ENCODE measurements around the gene HAUS5.
"Not testable (repeated sequence)": the region's sequence is repeated elsewhere in the genome, so short reads cannot be mapped to it uniquely, and the experiment has no call there.

The HAUS5 gene, protein sequence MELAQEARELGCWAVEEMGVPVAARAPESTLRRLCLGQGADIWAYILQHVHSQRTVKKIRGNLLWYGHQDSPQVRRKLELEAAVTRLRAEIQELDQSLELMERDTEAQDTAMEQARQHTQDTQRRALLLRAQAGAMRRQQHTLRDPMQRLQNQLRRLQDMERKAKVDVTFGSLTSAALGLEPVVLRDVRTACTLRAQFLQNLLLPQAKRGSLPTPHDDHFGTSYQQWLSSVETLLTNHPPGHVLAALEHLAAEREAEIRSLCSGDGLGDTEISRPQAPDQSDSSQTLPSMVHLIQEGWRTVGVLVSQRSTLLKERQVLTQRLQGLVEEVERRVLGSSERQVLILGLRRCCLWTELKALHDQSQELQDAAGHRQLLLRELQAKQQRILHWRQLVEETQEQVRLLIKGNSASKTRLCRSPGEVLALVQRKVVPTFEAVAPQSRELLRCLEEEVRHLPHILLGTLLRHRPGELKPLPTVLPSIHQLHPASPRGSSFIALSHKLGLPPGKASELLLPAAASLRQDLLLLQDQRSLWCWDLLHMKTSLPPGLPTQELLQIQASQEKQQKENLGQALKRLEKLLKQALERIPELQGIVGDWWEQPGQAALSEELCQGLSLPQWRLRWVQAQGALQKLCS

DNA sequence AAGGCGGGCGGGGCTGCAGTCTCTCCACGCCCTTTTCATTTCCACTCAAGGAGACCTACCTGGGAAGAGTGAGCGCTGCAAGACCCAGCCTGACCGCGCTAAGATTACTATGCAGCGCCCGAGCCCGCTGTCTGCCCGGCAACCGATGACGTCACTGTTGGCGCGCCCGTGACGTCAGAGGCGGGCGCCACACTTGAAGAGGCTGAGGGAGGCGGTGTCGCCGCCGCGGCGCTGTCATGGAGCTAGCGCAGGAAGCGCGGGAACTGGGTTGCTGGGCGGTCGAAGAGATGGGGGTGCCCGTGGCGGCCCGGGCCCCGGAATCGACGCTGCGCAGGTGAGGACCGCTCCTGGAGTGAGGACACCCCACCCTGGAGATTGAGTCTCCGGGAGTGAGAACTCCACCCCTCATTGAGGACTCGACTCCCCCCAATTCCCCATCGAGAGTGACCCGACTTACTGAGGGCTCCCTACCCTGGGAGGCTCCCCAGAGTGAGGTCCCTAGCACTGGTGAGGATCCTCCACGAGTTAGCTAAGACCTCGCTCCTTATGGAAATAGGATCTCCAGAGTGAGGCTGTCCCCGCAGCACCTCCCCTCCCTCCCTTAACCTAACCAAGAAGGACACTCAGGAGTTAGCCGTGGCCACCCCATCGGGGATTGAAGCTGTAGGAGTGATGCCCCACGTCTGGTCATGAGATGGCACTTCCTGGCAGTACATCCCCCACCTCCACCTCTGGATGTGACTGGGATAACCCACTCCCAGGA, at the start of gene HAUS5:
TSS of gene HAUS5 (plus strand) at position 177 of the 763 bp plus-strand sequence. CDS start at position 237, 60 bp downstream.
- DNase-seq (ENCODE audit: low read depth in 2 of 2): peak; percentile 91 to 94

DNA sequence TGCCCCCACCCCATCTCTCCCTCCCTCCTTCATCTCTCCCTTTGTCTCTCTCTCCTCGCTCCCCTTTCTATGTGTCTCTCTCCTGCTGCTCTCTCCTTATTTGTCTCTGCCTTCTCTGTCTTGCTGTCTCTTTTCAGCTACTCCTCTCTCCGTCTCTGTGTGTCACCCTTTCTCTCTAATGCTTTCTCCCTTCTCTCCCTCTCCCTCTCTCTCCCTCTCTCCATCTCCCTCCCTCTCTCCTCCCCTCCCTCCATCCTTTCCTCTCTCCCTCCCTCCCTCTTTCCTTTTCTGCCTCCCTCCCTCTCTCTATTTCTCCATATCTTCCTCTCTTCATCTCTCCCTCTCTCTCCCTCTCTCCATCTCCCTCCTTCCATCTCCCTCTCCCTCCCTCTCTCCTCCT, 49.8 kb upstream of the HAUS5 start:
- no peak for DNase-seq (ENCODE audit: low read depth in 2 of 2)

DNA sequence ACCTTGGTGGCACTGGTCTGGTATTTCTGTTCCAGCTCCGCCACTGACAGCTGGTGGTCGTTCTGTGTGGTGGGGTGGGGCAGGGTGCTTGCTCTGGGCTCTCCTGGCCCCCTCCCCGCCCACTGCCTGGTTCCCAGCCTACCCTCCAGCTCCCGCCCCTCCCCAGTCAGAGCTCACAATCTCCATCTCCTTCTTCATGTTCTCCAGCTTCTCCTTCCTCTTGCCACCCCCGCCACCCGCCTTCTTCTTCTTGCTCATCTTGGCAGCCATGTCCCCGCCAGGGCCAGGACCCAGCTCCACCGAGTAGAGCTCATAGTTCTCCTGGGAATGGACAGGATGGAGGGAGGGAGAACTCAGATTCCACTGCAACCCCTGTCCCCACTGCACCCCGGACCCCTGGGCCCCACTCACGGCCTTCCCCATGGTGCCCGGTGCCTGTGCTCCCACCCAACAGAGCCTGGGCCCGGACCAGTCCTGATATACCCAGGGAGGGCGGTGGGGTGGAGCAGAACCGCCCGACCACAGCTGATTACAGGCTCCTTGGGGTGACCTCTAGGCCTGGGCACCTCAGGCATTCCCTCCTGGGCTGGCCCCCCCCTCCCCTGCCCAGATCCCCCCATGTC, 49.2 kb upstream of the HAUS5 start, which contains the start of gene ATP4A:
TSS of gene ATP4A (minus strand) at position 452 of the 623 bp plus-strand sequence. CDS start at position 423, 29 bp downstream.
- DNase-seq (ENCODE audit: low read depth in 2 of 2): no peak

DNA sequence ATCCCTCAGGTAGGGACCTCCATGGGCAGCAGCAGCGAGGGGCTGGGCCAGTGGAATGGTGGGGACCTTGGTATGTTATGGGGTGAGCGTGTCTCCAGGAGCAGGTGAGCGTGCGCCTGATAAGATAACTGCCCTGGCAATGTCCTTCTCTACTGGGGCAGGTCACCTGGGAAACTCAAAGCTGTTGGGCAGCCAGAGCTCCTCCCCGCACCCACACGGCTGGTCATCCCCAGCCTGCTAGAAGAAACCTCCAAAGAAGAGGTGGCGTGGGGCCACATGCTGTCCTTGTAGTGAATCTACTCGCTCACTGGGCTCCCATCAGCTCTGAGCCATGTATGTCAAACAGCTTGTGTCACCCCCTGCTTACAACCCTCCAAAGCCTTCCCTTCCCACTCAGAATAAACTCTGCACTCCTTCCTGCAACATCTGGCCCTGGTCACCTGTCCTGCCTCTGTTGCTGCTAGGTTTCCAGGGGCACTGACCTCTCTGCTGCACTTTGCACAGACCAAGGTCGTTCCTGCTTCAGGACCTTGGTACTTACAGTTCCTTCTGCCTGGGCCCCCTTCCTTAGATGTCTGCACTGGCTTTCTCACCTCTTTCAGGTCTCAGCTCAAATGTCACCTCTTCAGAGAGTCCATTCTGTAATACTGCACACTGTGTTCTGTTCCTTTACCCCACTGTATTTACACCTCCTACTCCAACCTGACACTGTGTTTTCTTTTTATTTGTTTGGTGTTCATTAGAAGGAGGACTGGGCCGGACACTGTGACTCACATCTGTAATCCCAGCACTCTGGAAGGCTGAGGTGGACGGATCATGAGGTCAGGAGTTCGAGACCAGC, 47.3 kb upstream of the HAUS5 start:
- no peak for DNase-seq (ENCODE audit: low read depth in 2 of 2)

DNA sequence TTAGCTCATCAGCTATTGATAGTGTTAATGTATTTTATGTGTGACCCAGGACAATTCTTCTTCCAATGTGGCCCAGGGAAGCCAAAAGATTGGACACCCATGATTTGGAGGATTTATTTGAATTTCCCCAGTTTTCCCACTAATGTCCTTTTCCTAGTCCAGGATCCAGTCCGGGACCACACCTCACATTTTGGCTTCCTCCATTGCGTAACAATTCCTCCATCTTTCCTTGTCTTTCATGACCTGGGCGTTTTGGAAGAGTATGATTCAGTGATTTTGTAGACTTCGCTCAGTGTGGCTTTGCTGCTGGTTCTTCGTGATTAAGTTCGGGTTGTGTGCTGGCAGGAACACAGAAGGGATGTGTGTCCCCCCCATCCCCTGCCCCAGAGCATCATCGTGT, 45.8 kb upstream of the HAUS5 start:
- DNase-seq (ENCODE audit: low read depth in 2 of 2): no peak

DNA sequence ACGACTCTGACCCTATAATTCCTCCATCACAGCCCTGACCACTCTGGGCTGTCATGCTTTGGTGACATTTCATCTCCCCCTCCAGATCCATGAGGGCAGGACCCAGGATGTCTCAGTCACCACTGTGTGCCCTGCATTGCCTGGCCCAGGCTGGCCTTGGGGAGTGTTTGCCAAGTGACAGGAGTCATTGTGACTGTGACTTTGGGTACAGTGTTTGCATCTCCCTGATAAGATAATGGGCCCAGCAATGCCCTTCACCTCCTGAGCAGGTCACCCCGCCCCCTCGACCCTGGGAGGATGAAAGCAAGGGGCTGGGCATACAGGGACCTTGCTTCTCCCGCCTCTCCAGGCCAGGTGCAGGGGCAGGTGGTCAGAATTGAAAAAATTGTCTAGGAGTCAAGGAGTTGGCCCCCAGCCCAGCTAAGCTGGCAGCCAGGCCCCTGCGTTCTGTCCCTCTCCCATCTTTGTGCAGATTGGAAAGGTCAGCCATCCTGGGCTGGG, 43.2 kb upstream of the HAUS5 start:
- no peak for DNase-seq (ENCODE audit: low read depth in 2 of 2)

DNA sequence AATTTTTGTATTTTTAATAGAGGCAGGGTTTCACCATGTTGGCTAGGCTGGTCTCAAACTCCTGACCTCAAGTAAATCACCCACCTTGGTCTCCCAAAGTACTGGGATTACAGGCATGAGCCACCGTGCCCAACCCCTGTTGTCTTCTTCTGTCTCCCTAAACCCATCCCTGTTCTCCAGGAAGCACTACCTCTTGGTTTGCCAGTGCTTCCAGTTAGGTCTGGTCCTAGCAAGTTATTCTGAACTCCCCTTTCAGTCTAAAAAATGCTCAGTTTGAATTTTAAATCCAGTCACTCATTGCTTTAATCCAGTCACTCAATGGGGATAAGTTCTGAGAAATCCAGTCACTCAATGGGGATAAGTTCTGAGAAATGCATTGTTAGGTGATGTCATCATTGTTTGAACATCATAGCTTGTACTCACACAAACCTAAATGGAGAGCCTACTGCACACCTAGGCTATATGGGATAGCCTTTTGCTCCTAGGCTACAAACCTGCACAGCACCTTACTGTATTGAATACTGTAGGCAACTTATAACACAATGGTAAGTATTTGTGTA, 41.0 kb upstream of the HAUS5 start:
- DNase-seq (ENCODE audit: low read depth in 2 of 2): no peak

DNA sequence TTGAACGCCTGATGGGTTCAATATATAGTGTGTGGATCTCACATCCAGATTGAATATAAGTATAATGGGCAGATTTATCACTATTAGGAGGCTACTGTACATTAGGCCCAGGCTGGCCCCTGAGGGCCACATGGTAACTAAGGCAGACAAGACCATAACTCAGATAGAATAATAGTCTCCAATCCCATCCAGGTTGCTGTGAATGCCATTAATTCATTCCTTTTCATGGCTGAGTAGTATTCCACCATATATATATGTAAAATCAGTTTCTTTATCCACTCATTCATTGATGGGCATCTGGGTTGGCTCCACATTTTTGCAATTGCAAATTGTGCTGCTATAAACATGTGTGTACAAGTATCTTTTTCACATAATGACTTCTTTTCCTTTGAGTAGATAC, 34.6 kb upstream of the HAUS5 start:
- no peak for DNase-seq (ENCODE audit: low read depth in 2 of 2)

DNA sequence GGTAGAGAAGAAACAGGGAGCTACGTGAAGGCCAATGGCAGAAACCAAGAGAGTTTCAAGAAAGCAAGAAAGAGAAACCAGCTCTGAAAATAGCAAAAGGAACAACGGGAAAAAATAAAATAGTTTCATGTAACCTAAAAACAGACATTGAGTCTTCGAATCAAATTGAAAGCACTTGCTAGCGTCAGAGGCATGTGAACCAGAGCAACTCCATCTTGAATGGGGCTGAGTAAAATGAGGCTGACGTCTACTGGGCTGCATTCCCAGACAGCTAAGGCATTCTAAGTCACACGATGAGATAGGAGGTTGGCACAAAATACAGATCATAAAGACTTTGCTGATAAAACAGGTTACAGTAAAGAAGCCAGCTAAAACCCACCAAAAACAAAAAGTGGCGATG, 33.8 kb upstream of the HAUS5 start:
- DNase-seq (ENCODE audit: low read depth in 2 of 2): no peak

DNA sequence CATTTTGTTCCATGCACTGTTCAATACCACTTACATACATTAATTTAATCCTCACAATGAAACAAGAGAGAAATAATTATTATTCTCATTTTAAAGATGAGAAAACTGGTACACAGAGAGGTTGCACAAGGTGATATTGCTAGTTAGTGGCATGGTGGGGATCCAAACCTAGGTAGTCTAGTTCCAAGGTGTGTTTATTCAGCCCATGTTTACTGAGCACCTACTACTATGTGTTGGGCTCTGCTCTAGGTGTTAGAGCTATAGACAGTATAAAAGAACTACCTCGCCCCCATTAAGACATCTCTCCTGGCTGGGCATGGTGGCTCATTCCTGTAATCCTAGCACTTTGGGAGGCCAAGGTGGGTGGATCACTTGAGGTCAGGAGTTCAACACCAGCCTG, 29.8 kb upstream of the HAUS5 start:
- DNase-seq (ENCODE audit: low read depth in 2 of 2): no peak

DNA sequence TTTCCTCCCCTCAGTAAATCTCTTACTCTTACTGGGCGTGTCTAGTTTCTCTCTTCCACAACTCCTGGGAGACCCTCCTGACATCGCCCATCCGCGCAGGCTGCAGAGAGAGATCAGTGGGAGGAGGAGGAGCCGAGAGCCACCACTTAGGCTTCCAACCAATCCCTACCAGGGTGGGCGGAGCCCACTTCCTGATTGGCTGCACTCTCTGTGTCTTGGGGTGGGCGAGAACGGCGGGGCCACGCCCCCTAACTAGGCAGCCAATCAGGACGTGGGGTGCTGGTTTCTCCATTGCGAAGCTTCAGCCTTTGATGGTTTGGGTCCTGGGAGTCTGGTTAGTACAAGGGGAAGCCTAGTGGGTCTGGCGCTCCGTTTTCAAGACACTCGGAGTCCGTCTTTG, 26.7 kb upstream of the HAUS5 start, which contains the start of gene PMIS2:
TSS of gene PMIS2 (plus strand) at position 326 of the 400 bp plus-strand sequence. CDS start 87 bp downstream, outside the sequence.
- DNase-seq (ENCODE audit: low read depth in 2 of 2): no peak

DNA sequence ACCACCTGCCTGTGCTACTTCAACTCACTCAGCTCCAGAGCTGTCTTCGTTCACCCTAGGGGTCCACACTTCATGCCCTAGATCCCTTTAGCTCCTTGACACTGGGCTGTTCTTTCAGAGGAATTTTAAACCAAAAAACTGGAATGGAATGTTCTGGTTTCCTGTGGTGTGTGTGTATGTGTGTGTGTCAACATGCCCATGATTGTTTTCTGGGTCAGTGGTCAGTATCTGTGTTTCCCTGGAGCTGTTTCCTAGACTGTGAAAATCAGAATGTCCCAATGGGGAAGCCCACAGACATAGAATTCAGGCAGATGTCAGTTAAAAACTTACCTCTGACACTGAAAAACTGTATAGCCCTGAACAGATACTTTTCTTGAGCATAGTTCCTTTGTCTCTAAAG, 25.2 kb upstream of the HAUS5 start:
- no peak for DNase-seq (ENCODE audit: low read depth in 2 of 2)

DNA sequence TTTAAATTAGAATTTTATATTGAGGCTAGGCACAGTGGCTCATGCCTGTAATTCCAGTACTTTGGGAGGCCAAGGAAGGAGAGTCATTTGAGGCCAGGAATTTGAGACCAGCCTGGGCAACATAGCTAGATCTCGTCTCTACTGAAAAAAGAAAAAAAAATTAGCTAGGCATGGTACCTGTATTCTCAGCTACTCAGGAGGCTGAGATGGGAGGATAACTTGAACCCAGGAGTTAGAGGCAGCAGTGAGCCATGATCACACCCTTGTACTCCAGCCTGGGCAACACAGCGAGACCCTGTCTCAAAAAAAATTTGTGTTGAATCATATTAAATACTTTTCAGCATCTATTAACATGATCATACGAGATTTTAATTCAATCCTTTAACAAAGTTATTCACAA, 21.7 kb upstream of the HAUS5 start:
- no peak for DNase-seq (ENCODE audit: low read depth in 2 of 2)

DNA sequence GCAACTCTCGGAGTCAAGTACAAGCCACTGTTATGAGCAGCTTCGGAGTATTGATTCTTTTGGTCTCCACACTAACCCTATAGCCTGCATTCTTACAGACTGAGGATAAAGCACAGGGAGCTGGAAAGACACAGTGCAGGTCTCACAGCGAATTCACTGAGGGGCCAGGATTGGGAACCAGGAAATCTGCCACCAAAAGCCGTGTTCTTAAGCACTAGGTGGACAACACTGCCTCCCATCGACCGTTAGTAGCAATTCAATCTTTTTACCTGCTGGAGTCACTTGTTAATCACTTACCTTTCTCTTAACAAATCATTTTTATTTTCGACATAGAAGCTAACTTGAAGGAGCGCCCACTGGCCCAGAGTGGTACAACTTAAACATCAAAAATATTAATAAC, 20.3 kb upstream of the HAUS5 start:
- DNase-seq (ENCODE audit: low read depth in 2 of 2): no peak

DNA sequence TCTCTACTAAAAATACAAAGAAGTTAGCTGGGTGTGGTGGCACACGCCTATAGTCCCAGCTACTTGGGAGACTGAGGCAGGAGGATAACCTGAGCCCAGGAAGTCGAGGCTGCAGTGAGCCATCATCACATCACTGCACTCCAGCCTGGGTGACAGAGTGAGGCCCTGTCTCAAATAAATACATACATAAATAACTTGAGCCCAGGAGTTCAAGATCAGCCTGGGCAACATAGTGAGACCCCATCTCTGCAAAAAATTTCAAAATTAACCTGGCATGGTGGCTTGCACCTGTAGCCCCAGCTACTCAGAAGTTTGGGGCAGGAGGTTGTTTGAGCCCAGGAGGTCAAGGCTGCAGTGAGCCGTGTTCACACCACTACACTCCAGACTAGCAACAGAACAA, 17.5 kb upstream of the HAUS5 start:
- not testable (repeated sequence) for DNase-seq (ENCODE audit: low read depth in 2 of 2)

DNA sequence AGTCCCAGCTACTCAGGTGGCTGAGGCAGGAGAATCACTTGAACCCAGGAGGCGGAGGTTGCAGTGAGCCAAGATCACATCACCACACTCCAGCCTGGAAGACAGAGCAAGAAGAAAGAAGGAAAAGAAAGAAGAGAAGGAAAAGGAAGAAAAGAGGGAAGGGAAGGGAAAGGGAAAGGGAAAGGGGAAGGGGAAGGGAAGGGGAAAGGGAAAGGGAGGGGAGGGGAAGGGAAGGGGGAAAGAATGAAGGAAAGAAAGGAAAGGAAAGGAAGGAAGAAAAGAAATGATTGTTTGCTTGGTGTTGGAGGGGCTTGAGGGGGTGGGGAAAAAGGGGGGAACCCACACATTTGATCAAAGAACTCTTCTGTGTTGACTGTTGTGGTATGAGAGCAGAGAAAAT, 16.6 kb upstream of the HAUS5 start:
- no peak for DNase-seq (ENCODE audit: low read depth in 2 of 2)

DNA sequence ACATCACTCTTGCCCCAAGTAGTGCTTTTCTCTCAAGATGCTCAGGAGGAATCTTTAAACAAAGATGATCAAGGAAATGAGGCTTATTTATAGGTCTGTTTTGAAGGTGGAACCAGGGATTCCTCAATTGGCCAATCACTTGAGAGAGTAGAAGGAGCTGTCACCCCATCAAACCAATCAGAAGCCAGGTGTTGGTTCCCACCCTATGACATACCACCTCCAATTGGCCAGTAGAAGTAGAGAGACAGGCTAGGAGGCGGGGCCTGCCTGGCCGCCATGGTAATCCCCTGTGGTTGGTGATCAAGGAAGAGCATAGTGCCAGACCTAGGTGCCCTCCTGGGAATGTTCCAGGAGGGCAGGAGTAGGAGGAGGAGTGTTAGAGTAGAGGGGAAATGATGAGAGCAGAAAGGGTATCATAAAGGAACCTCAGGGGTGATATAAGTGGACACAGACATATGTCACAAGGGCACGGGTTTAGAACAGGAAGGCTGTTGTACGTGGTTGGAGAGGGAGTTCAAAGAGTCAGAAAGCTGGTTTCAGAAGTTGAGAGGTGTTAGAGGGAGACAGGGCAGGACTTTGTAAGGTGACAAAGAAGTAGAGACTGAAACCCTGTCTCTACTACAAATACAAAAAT, 16.1 kb upstream of the HAUS5 start:
- no peak for DNase-seq (ENCODE audit: low read depth in 2 of 2)

DNA sequence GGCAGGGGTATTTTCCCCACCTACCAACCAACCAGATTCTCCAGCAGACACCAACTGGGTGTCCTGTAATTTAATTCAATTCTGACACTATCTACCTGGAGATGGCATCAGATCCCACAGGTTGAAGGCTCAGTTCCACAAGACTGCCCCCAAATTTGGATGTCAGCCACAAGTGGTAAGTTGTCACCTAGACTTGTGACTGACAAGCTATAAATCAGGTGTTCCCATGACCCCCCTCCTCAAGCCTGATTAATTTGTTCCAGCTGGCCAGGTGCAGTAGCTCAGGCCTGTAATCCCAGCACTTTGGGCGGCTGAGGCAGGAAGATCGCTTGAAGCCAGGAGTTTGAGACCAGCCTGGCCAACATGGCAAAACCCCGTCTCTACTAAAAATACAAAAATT, 10.6 kb upstream of the HAUS5 start:
- DNase-seq (ENCODE audit: low read depth in 2 of 2): no peak

DNA sequence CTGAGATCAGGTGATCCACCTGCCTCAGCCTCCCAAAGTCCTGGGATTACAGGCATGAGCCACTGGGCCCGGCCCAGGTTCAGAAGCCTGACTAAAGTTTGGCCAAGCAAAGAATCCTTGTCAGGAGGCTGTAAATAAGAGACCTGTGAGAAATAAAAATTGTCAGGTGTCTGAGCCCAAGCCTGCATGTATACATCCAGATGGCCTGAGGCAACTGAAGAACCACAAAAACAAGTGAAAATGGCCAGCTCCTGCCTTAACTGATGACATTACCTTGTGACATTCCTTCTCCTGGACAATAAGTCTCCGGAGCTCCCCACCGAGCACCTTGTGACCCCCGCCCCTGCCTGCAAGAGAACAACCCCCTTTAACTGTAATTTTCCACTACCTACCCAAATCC, 8.1 kb upstream of the HAUS5 start:
- DNase-seq (ENCODE audit: low read depth in 2 of 2): not testable (repeated sequence)

DNA sequence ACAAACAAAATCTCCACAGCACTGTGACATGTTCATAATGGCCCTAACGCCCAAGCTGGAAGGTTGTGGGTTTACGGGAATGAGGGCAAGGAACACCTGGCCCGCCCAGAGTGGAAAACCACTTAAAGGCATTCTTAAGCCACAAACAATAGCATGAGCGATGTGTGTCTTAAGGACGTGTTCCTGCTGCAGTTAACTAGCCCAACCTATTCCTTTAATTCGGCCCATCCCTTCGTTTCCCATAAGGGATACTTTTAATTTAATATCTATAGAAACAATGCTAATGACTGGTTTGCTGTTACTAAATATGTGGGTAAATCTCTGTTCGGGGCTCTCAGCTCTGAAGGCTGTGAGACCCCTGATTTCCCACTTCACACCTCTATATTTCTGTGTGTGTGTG, 5.4 kb upstream of the HAUS5 start:
- DNase-seq (ENCODE audit: low read depth in 2 of 2): not testable (repeated sequence)

Data from activated CD4-positive, alpha-beta T cell treated with anti-CD3 and anti-CD28 coated beads for 24 hours (primary cell).